CD4-positive, CD25-positive, alpha-beta regulatory T cell (primary cell): ENCODE data around the gene MRPL14. TPM values are rescaled to one million over a fixed set of nuclear protein-coding genes. Genes with fewer than 3 reads are reported as not detected.
"Not testable (repeated sequence)": the region's sequence is repeated elsewhere in the genome, so short reads cannot be mapped to it uniquely, and the experiment has no call there.

Experiments
- ATAC-seq, 2 donors: fragments of 150-1000 bp; cut with Tn5 transposase; one replicate each; pipeline ENCODE4 v1.10.0; 2021; ENCODE audit warnings: low read depth in 2 of 2, moderate number of reproducible peaks in 2 of 2, moderate library complexity in 1 of 2
- DNase-seq, 3 donors: peaks; one replicate each; pipeline versions ENCODE4 v3.0.0 to v3.0.0-alpha.2; 2012 to 2022; ENCODE audit warnings: mixed read lengths in 1 of 3
- H3K27ac ChIP-seq: one replicate; pipeline ENCODE4 v1.7.0; 2013; ENCODE audit warnings: mild to moderate bottlenecking, low read length; ENCODE audit not compliant: insufficient read depth, poor library complexity, severe bottlenecking
- H3K27me3 ChIP-seq: one replicate; pipeline ENCODE4 v1.7.0; 2013; ENCODE audit warnings: low read length; ENCODE audit not compliant: control insufficient read depth, insufficient read depth
- H3K36me3 ChIP-seq: one replicate; pipeline ENCODE4 v1.7.0; 2013; ENCODE audit warnings: mild to moderate bottlenecking, low read length, moderate library complexity; ENCODE audit not compliant: control insufficient read depth, insufficient read depth
- H3K4me1 ChIP-seq: 2 replicates; pipeline ENCODE4 v1.7.0; 2013; ENCODE audit warnings: mild to moderate bottlenecking, low read length; ENCODE audit not compliant: insufficient read depth, control insufficient read depth, poor library complexity, severe bottlenecking
- H3K4me3 ChIP-seq: one replicate; pipeline ENCODE4 v1.7.0; 2013; ENCODE audit warnings: low read depth, mild to moderate bottlenecking, low read length, moderate library complexity
- H3K9me3 ChIP-seq, 2 experiments: 1 replicate in 1 of 2; 2 replicates in 1 of 2; pipeline ENCODE4 v1.7.0; 2013; ENCODE audit warnings: low read length in 2 of 2, mild to moderate bottlenecking in 1 of 2, moderate library complexity in 1 of 2; ENCODE audit not compliant: control insufficient read depth in 2 of 2
- H3K27ac Mint-ChIP-seq, 3 donors: one replicate each; pipeline ENCODE4 v1.8.0; 2020 to 2022; ENCODE audit warnings: mild to moderate bottlenecking in 3 of 3, mixed read lengths in 3 of 3, moderate library complexity in 2 of 3
- H3K27me3 Mint-ChIP-seq: one replicate; pipeline ENCODE4 v1.8.0; 2022; ENCODE audit warnings: mild to moderate bottlenecking, mixed read lengths
- H3K36me3 Mint-ChIP-seq: one replicate; pipeline ENCODE4 v1.8.0; 2020; ENCODE audit warnings: mixed read lengths
- H3K4me1 Mint-ChIP-seq, 4 donors: one replicate each; pipeline ENCODE4 v1.8.0; 2020 to 2022; ENCODE audit warnings: mixed read lengths in 4 of 4, mild to moderate bottlenecking in 1 of 4
- H3K4me3 Mint-ChIP-seq, 4 donors: one replicate each; pipeline ENCODE4 v1.8.0; 2020 to 2022; ENCODE audit warnings: mild to moderate bottlenecking in 4 of 4, mixed read lengths in 4 of 4, moderate library complexity in 3 of 4
- H3K9me3 Mint-ChIP-seq, 7 donors: one replicate each; pipeline ENCODE4 v1.8.0; 2020 to 2022; ENCODE audit warnings: mixed read lengths in 7 of 7, mild to moderate bottlenecking in 3 of 7, moderate library complexity in 2 of 7
- polyA plus RNA-seq, 4 donors: library from polyadenylated mRNA; unstranded; fragments of 300-500 nt; fragmentation: Illumina TruSeq; gene quantifications; one replicate each; pipeline ENCODE4 v1.2.3, GENCODE V29; 2021
- total RNA-seq: library from RNA; stranded (reverse); gene quantifications from one replicate; pipeline ENCODE4 v1.2.3, GENCODE V29; 2022

Gene MRPL14
- total and polyA plus RNA-seq, 5 donors from 2014 or later: 11.8 to 101 (median 82.9) TPM

DNA sequence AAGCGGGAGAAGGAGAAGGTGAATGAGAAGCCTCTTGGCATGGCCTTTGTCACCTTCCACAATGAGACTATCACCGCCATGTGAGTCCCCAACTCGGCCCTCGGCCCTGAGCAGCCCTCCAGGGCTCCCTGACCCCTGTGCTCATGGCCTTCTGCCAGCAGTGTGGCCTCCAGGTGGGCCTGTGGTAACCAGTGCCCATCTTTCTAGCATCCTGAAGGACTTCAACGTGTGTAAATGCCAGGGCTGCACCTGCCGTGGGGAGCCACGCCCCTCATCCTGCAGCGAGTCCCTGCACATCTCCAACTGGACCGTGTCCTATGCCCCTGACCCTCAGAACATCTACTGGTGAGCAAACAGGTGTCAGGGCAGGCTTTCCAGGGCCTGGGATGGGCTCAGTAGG lies 21.1 kb upstream of the MRPL14 start:
- Histone ChIP-seq H3K27ac (no peak overlapping the region), H3K4me1 (peaks cover 4% of the 10 kb centered on the region), H3K9me3 (no peaks in the 10 kb centered on the region), H3K4me3 (no peak overlapping the region), H3K36me3 (peaks cover 25% of the 10 kb centered on the region), H3K27me3 (no peaks in the 10 kb centered on the region)
- no peak for DNase-seq
- H3K27ac Mint-ChIP-seq: no peak overlapping the region
- no peak for ATAC-seq
- H3K4me1 Mint-ChIP-seq: peaks cover 0 to 10% (median 6%) of the 10 kb centered on the region in 4 donors
- peaks cover 0 to 1% (median 0%) of the 10 kb centered on the region in 7 donors for H3K9me3 Mint-ChIP-seq
- H3K36me3 Mint-ChIP-seq: peaks cover 28% of the 10 kb centered on the region
- H3K4me3 Mint-ChIP-seq: no peak overlapping the region
- no peaks in the 10 kb centered on the region for H3K27me3 Mint-ChIP-seq

DNA sequence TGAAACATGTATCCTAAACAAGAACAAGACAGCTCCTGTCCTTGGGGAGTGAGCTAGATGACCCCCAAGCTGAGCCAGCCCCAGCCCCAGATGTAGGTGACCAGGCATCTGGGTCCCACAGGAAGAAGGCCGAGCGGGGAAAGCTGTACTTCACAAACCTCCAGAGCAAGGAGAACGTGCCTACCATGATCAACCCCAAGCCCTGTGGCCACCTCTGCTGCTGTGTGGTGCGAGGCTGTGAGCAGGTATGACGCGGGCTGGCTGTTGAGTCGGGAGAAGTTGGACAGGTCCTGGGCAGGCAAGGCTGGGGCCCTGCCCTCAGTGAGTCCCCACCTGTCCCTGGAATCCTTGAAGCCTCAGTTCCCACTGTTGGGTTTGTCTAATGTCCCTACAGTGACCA lies 20.0 kb upstream of the MRPL14 start:
- no peaks in the 10 kb centered on the region for H3K27me3 ChIP-seq
- no peak overlapping the region for H3K27ac ChIP-seq
- H3K36me3 ChIP-seq: peaks cover 25% of the 10 kb centered on the region
- H3K4me3 Mint-ChIP-seq: no peak overlapping the region
- no peaks in the 10 kb centered on the region for H3K27me3 Mint-ChIP-seq
- H3K4me1 ChIP-seq: peaks cover 4% of the 10 kb centered on the region
- peaks cover 0 to 1% (median 0%) of the 10 kb centered on the region in 7 donors for H3K9me3 Mint-ChIP-seq
- peaks cover 32% of the 10 kb centered on the region for H3K36me3 Mint-ChIP-seq
- no peaks in the 10 kb centered on the region for H3K9me3 ChIP-seq
- H3K4me1 Mint-ChIP-seq: peaks cover 0 to 10% (median 3%) of the 10 kb centered on the region in 4 donors
- DNase-seq: no peak
- H3K27ac Mint-ChIP-seq: no peak overlapping the region
- H3K4me3 ChIP-seq: no peak overlapping the region
- no peak for ATAC-seq

DNA sequence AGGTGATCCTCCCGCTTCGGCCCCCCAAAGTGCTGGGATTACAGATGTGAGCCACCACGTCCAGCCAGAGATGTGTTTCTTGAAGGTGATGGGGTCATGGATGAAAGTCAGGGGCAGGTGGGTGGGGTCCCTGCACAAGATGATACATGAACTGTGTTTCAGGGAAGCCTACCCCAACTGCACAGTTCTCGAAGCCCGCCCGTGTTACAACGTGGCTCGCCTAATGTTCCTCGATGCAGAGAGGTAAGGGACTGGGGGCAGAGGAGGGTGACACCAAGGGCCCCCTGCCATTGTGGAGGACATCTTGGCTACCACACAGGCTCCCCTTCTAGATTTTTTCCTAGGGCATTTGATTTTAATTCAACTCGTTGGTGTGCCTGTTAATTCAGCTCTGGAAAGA lies 19.4 kb upstream of the MRPL14 start:
- Mint-ChIP-seq H3K27me3 (no peaks in the 10 kb centered on the region), H3K36me3 (peaks cover 32% of the 10 kb centered on the region), H3K9me3 (peaks cover 0 to 1% (median 0%) of the 10 kb centered on the region in 7 donors), H3K4me1 (peaks cover 0 to 10% (median 3%) of the 10 kb centered on the region in 4 donors), H3K4me3 (no peak overlapping the region), H3K27ac (no peak overlapping the region)
- no peaks in the 10 kb centered on the region for H3K27me3 ChIP-seq
- no peak overlapping the region for H3K27ac ChIP-seq
- ATAC-seq: no peak
- H3K9me3 ChIP-seq: no peaks in the 10 kb centered on the region
- no peak for DNase-seq
- H3K4me1 ChIP-seq: peaks cover 2% of the 10 kb centered on the region
- H3K36me3 ChIP-seq: peaks cover 25% of the 10 kb centered on the region
- H3K4me3 ChIP-seq: no peak overlapping the region

- no peak overlapping the region for H3K27ac ChIP-seq
- Mint-ChIP-seq H3K27me3 (no peaks in the 10 kb centered on the region), H3K9me3 (peaks cover 0 to 1% (median 0%) of the 10 kb centered on the region in 7 donors), H3K4me1 (peaks cover 0 to 10% (median 0%) of the 10 kb centered on the region in 4 donors), H3K4me3 (no peak overlapping the region), H3K27ac (peak overlapping the region in 1 of 3 donors; percentile 59), H3K36me3 (peaks cover 37% of the 10 kb centered on the region)
- H3K36me3 ChIP-seq: peaks cover 27% of the 10 kb centered on the region
- H3K4me1 ChIP-seq: no peaks in the 10 kb centered on the region
- no peaks in the 10 kb centered on the region for H3K9me3 ChIP-seq
- no peaks in the 10 kb centered on the region for H3K27me3 ChIP-seq
- H3K4me3 ChIP-seq: no peak overlapping the region
- no peak for DNase-seq
- no peak for ATAC-seq
These were observed 18.6 kb upstream of the MRPL14 start for GRCh38 chr6:44145839-44146238.

- H3K9me3 ChIP-seq, H3K4me3 ChIP-seq, H3K27me3 Mint-ChIP-seq, H3K27ac ChIP-seq, ATAC-seq, H3K9me3 Mint-ChIP-seq, DNase-seq, H3K4me3 Mint-ChIP-seq, H3K4me1 ChIP-seq, H3K27me3 ChIP-seq, H3K4me1 Mint-ChIP-seq: not testable (repeated sequence)
- peaks cover 45% of the 10 kb centered on the region for H3K36me3 Mint-ChIP-seq
- H3K36me3 ChIP-seq: peaks cover 38% of the 10 kb centered on the region
- peak overlapping the region in 1 of 3 donors; percentile 64 for H3K27ac Mint-ChIP-seq
These were observed 17.3 kb upstream of the MRPL14 start for GRCh38 chr6:44144536-44144935.

DNA sequence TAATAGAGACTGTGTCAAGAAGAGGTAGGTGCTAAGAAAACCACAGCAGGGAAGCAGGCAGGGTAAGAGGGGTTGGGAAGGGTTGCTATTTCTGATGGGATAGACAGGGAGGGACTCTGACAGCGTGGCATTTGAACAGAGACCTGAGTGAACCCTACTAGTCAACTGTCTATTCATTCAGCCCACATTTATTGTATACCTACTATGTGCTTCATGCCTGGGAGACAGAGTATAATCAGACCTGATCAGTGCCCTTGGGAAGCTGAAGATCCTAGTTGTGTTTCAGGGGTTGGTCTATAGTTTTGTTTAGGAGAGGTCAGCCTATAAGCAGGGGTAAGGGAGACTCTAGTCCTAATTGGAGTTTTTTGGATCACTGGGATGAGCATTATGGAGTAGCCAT lies 16.5 kb upstream of the MRPL14 start:
- Mint-ChIP-seq H3K36me3 (peaks cover 40% of the 10 kb centered on the region), H3K9me3 (peaks cover 0 to 3% (median 0%) of the 10 kb centered on the region in 7 donors), H3K27me3 (no peaks in the 10 kb centered on the region), H3K4me3 (no peak overlapping the region), H3K27ac (peak overlapping the region in 2 of 3 donors; percentile 27 to 79), H3K4me1 (peaks cover 0 to 10% (median 0%) of the 10 kb centered on the region in 4 donors)
- Histone ChIP-seq H3K4me1 (no peaks in the 10 kb centered on the region), H3K27ac (no peak overlapping the region), H3K9me3 (no peaks in the 10 kb centered on the region), H3K27me3 (no peaks in the 10 kb centered on the region), H3K36me3 (peaks cover 37% of the 10 kb centered on the region), H3K4me3 (no peak overlapping the region)
- ATAC-seq (no peak), DNase-seq (no peak)

- H3K27me3 ChIP-seq: no peaks in the 10 kb centered on the region
- Mint-ChIP-seq H3K27ac (peak overlapping the region in 2 of 3 donors; percentile 27 to 42), H3K4me1 (peaks cover 0 to 10% (median 0%) of the 10 kb centered on the region in 4 donors), H3K4me3 (no peak overlapping the region), H3K27me3 (no peaks in the 10 kb centered on the region), H3K9me3 (peaks cover 0 to 3% (median 0%) of the 10 kb centered on the region in 7 donors), H3K36me3 (peaks cover 38% of the 10 kb centered on the region)
- no peaks in the 10 kb centered on the region for H3K9me3 ChIP-seq
- no peak for ATAC-seq
- no peaks in the 10 kb centered on the region for H3K4me1 ChIP-seq
- DNase-seq: no peak
- H3K36me3 ChIP-seq: peaks cover 29% of the 10 kb centered on the region
- H3K4me3 ChIP-seq: no peak overlapping the region
- H3K27ac ChIP-seq: no peak overlapping the region
These were observed 15.6 kb upstream of the MRPL14 start for GRCh38 chr6:44142835-44143234.

DNA sequence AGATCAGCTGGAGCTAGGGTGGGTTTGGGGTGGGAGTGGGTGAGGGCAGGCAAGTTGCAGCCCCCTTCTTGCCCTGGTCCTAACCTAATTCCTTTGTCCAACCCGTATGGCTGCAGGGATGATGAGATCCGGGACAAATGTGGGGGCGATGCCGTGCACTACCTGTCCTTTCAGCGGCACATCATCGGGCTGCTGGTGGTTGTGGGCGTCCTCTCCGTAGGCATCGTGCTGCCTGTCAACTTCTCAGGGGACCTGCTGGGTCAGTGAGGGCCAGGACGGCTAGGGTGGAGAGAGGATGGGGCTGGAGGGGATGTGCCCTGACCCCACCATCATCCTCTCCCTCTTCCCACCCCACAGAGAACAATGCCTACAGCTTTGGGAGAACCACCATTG lies 12.1 kb upstream of the MRPL14 start:
- H3K27ac Mint-ChIP-seq: peak overlapping the region in 1 of 3 donors; percentile 15
- H3K9me3 Mint-ChIP-seq: peaks cover 0 to 3% (median 0%) of the 10 kb centered on the region in 7 donors
- peaks cover 37% of the 10 kb centered on the region for H3K36me3 Mint-ChIP-seq

More for the DNA sequence above, 12.1 kb upstream of the MRPL14 start:
- Mint-ChIP-seq H3K27me3 (peaks cover 4% of the 10 kb centered on the region), H3K4me1 (peaks cover 0 to 10% (median 3%) of the 10 kb centered on the region in 4 donors), H3K4me3 (no peak overlapping the region)
- DNase-seq: no peak
- no peaks in the 10 kb centered on the region for H3K27me3 ChIP-seq
- no peak overlapping the region for H3K4me3 ChIP-seq
- H3K27ac ChIP-seq: no peak overlapping the region
- ATAC-seq: no peak
- no peaks in the 10 kb centered on the region for H3K9me3 ChIP-seq
- peaks cover 18% of the 10 kb centered on the region for H3K36me3 ChIP-seq
- no peaks in the 10 kb centered on the region for H3K4me1 ChIP-seq
